Natural killer cell treated with Interleukin-12 subunit alpha and Interleukin-12 subunit beta and Interleukin-15 and Interleukin-18, amount 100 ng/mL, for 72 hours (primary cell): ENCODE results near the gene LRP1B. TPM values are rescaled to one million over a fixed set of nuclear protein-coding genes. Genes with fewer than 3 reads are reported as not detected.

Source experiments
- ATAC-seq, 2 donors: fragments of 150-1000 bp; cut with Tn5 transposase in 1 of 2; sonication (Bioruptor Pico), chemical (Tn5 transposase) in 1 of 2; 2 replicates each; pipeline ENCODE4 v1.10.0; 2021
- DNase-seq: peaks from one replicate; pipeline ENCODE4 v3.0.0; 2022; ENCODE audit warnings: low spot score
- H3K27ac Mint-ChIP-seq, 2 donors: 1 replicate in 1 of 2; 2 replicates in 1 of 2; pipeline ENCODE4 v1.8.0; 2022; ENCODE audit warnings: mixed read lengths in 2 of 2, mild to moderate bottlenecking in 1 of 2, moderate library complexity in 1 of 2
- H3K27me3 Mint-ChIP-seq, 2 donors: 1 replicate in 1 of 2; 2 replicates in 1 of 2; pipeline ENCODE4 v1.8.0; 2022; ENCODE audit warnings: mixed read lengths in 2 of 2
- H3K36me3 Mint-ChIP-seq: one replicate; pipeline ENCODE4 v1.8.0; 2022; ENCODE audit warnings: mixed read lengths
- H3K4me1 Mint-ChIP-seq, 2 donors: 1 replicate in 1 of 2; 2 replicates in 1 of 2; pipeline ENCODE4 v1.8.0; 2022; ENCODE audit warnings: low read depth in 2 of 2, mixed read lengths in 2 of 2, mild to moderate bottlenecking in 1 of 2
- H3K4me3 Mint-ChIP-seq: one replicate; pipeline ENCODE4 v1.8.0; 2022; ENCODE audit warnings: mixed read lengths
- H3K9me3 Mint-ChIP-seq: 2 replicates; pipeline ENCODE4 v1.8.0; 2022; ENCODE audit warnings: mixed read lengths
- total RNA-seq, 2 donors: library from RNA; stranded (reverse); gene quantifications; one replicate each; pipeline ENCODE4 v1.2.3, GENCODE V29; 2022

LRP1B gene
- total RNA-seq, 2 donors from 2014 or later = not detected

DNA sequence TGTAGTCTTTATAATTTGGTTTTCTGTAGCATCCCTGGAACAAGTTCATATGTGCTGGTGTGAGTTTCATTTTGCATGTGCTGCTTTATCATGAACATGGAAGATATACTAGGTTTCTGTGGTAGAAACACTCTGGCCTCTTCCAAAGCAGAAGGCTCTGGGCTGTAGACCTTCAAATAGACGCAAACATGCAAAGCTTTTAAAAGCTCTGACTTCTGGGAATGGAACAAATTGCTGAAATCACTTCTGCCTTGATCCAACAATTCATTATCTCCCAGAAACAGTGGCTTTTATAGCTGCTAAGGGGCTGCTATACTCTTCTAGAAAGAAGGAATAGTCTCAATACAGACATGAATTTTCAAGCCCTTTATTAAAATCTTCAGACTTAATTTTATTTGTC is 382.2 kb downstream of the LRP1B start:
- no peak overlapping the region for H3K4me3 Mint-ChIP-seq
- DNase-seq (no peak), ATAC-seq (no peak)
- no peaks in the 10 kb centered on the region for H3K4me1 Mint-ChIP-seq
- peaks cover 8% of the 10 kb centered on the region for H3K9me3 Mint-ChIP-seq
- H3K27me3 Mint-ChIP-seq = no peaks in the 10 kb centered on the region
- H3K27ac Mint-ChIP-seq = no peak overlapping the region
- H3K36me3 Mint-ChIP-seq = peaks cover 4% of the 10 kb centered on the region

DNA sequence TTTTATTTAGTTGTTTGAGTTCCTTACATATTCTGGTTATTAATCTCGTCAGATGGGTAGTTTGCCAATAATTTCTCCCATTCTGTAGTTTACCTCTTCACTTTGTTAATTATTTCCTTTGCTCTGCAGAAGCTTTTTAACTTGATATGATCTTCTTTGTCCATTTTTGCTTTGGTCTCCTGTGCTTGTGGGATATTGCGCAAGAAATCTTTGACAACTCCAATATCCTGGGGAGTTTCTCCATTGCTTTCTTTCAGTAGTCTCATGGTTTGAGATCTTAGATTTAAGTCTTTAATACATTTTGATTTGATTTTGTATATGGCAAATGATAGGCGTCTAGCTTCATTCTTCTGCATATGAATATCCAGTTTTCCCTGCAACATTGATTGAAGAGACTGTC is 389.2 kb downstream of the LRP1B start:
- Mint-ChIP-seq H3K36me3 (peaks cover 4% of the 10 kb centered on the region), H3K27ac (no peak overlapping the region), H3K4me3 (no peak overlapping the region), H3K4me1 (no peaks in the 10 kb centered on the region), H3K9me3 (peaks cover 9% of the 10 kb centered on the region), H3K27me3 (no peaks in the 10 kb centered on the region)
- ATAC-seq = no peak
- DNase-seq = no peak

DNA sequence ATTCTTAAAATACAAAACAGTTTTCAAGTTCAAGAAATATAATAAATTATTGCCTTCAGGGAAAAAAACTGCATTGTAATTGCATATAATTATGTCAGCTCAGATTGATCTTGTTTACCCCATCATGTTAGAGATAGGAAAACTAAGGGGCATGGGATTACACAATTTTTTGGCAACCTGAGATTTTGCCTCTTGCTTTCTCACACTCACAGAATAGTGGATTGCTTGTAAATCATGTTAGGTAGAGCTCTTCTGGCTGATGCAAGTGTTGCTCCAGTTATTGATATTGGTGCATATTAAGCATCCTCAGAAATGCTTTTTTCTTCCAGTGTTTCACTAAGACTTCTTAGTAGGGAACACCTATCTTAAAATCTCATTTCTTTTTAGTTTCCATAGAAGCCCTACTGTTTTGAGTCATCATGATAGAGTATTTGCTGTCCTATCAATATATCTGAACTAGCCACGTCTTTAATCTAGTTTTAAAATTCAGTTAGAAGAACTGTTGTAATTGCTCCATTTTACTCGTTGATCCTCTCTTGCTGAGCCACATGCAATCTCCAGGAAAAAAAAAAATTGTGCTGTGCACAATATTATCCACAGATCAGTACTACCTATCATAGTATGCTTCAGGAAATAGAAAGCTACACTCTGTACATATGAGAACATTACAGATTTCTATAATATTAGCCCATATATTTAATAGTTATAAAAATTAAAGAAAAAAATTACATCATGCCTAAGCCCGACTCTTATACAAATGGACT is 393.1 kb downstream of the LRP1B start:
- peaks cover 14% of the 10 kb centered on the region for H3K9me3 Mint-ChIP-seq
- H3K36me3 Mint-ChIP-seq = peaks cover 5% of the 10 kb centered on the region
- H3K27ac Mint-ChIP-seq = no peak overlapping the region
- DNase-seq (no peak), ATAC-seq (no peak)
- H3K4me3 Mint-ChIP-seq = no peak overlapping the region
- H3K27me3 Mint-ChIP-seq = no peaks in the 10 kb centered on the region
- no peaks in the 10 kb centered on the region for H3K4me1 Mint-ChIP-seq

DNA sequence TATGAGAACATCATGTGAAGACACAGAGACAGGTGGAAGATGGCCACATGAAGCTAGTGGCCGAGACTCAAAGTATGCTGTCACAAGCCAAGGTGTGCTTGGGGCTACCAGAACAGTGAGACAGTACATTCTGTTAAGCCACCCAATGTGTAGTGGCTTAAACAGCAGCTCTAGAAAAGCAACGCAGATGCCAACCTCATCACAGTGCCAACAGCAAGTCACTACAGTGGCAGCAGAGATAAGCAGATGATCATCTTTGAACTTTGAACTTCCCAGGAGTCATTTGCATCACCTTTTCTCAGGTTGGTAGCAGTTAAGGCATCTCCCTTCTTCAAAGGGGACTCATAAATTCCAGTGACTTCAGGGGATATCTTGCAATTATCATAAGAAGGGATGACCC is 394.4 kb downstream of the LRP1B start:
- ATAC-seq (no peak), DNase-seq (no peak)
- Mint-ChIP-seq H3K4me1 (no peaks in the 10 kb centered on the region), H3K27ac (no peak overlapping the region), H3K36me3 (peaks cover 5% of the 10 kb centered on the region), H3K27me3 (no peaks in the 10 kb centered on the region), H3K4me3 (no peak overlapping the region), H3K9me3 (peaks cover 19% of the 10 kb centered on the region)

DNA sequence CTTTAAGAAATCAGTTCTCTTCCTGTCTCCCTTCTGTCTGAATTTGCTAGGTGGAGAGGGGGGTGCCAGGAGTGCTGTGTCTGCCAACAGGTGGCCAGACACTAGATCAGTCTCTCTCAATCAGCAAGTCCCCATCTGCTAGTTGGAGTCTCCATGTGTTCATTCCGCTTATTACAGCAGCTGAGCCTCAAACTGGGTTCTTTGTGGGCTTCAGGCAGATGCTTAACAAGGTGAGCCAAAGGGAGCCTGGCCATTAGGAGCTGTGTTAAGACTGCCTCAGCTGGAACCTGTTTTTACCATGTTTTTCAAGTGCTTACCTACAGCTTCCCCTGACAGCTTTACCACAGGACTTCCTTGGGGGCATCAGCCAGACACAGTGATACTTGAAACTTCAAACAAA is 401.9 kb downstream of the LRP1B start:
- Mint-ChIP-seq H3K27ac (no peak overlapping the region), H3K4me1 (no peaks in the 10 kb centered on the region), H3K36me3 (peaks cover 5% of the 10 kb centered on the region), H3K9me3 (peaks cover 20% of the 10 kb centered on the region), H3K27me3 (no peaks in the 10 kb centered on the region), H3K4me3 (no peak overlapping the region)
- no peak for DNase-seq
- no peak for ATAC-seq

DNA sequence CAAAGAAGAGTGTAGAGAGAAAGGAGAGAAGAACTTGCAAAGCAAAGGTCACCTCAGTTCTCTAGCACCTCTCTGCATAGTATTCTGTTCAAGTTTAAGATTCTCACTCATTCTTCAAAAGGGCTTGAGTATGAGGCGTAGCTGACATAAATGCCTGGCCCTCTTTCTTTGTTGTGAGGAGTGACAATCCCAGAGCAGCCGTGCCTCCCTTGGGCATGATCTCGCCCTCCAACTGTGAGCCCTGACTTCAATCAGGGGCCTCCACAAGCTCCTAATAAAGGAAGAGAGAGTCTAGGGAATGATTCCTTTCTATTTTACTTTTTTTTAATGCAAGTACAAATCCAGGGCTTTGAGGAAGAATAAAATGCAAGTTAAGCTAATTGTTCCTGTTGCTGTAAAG is 402.7 kb downstream of the LRP1B start:
- H3K4me3 Mint-ChIP-seq = no peak overlapping the region
- no peaks in the 10 kb centered on the region for H3K27me3 Mint-ChIP-seq
- ATAC-seq (no peak), DNase-seq (no peak)
- peaks cover 15% of the 10 kb centered on the region for H3K9me3 Mint-ChIP-seq
- H3K27ac Mint-ChIP-seq = no peak overlapping the region
- H3K4me1 Mint-ChIP-seq = no peaks in the 10 kb centered on the region
- no peaks in the 10 kb centered on the region for H3K36me3 Mint-ChIP-seq

DNA sequence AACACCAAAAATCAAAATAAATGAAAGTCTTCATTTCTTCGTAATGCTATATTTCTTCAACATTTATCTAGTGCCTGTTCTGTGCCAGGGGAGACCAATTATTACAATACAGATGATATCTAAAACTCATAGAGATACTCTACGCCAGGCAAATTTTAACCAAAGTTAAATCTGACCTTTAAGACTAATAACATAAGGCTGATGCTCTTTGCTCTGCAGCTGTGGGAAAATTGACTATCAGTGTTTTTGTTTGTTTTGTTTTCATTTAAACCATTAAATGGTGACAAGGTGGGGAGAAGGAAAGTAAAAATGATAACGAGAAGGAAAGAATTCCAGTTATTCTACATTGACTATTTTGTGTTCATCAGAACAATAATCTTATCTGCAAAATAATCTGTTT is 406.4 kb downstream of the LRP1B start:
- DNase-seq (no peak), ATAC-seq (no peak)
- Mint-ChIP-seq H3K4me1 (no peaks in the 10 kb centered on the region), H3K27ac (no peak overlapping the region), H3K36me3 (no peaks in the 10 kb centered on the region), H3K27me3 (no peaks in the 10 kb centered on the region), H3K4me3 (no peak overlapping the region), H3K9me3 (peaks cover 9% of the 10 kb centered on the region)

DNA sequence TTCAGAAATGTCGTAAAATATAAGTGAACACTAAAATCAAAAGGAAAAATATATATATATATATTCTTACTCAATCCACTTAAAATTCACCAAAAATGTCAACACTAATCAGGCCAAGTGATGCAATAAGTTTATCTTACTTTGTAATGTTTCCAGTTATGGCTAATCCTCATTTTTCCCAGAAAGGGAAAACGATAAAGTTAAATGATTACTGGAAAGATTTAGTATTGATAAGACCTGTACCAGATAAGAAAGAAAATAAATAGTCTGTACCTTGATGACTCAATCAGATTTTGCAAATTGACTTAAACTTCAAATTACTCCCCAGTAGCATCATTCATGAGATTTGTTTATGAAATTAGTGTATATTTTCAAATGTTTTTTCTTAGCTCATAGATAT is 407.0 kb downstream of the LRP1B start:
- Mint-ChIP-seq H3K36me3 (no peaks in the 10 kb centered on the region), H3K9me3 (peaks cover 9% of the 10 kb centered on the region), H3K4me3 (no peak overlapping the region), H3K27me3 (no peaks in the 10 kb centered on the region), H3K27ac (no peak overlapping the region), H3K4me1 (no peaks in the 10 kb centered on the region)
- ATAC-seq (no peak), DNase-seq (no peak)

DNA sequence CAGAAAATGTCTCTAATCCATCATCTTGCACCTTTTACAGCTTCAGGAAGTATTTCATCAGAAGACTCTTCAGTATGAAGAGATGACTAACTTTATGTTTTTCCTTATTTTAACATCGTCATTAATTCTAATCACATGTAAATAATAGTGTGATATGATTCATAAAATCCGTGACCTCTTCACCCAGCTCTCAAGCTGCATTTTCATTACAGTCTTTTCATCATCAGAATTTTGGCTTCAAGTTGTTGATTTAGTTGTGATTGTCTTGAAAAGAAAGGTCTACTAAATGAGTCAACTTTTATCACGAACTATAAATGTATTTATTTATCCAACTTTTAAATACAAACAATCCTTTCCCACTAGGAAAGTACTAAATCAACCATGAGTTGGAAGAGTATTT is 410.3 kb downstream of the LRP1B start:
- Mint-ChIP-seq H3K9me3 (peaks cover 8% of the 10 kb centered on the region), H3K36me3 (no peaks in the 10 kb centered on the region), H3K4me1 (no peaks in the 10 kb centered on the region), H3K27me3 (no peaks in the 10 kb centered on the region), H3K4me3 (no peak overlapping the region), H3K27ac (no peak overlapping the region)
- no peak for DNase-seq
- no peak for ATAC-seq

DNA sequence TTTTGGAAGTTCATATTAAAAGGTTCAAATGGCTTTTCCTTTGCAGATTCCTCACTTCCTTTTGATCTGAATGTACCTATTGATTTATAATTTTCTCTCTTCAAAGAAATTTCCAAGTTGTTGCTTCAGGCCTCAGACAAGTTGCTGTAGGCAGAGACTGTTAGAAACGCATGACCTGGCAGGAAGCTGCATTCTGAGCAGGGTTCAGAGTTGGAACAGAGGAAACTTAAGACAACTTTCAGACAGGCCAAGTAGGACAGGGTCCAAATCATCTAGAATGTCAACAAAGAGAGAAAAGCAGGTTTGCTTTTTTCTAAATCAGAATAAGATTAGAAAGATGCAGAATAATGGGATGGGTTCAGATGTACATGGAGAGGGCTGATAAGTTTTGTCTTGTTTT is 416.3 kb downstream of the LRP1B start:
- H3K36me3 Mint-ChIP-seq = no peaks in the 10 kb centered on the region
- ATAC-seq = no peak
- DNase-seq = no peak

DNA sequence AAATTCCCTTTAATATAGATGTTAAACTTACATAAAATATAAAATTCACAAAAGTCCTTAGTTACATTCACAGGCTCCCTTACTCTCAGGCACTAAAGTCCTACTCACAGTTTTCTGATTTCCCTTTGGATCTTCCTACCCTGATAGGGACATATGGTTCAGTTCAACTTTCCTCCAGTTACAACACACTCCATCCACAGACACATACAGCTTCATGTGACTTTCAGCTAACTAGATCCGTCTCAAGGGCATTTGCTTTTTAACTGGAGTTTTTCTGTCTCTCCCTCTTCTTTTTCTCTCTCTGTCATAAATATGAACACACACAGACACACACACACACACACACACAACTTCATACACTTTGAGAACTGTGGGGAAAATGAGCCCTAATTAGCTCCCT is 419.2 kb downstream of the LRP1B start:
- Mint-ChIP-seq H3K27ac (no peak overlapping the region), H3K36me3 (no peaks in the 10 kb centered on the region), H3K4me1 (no peaks in the 10 kb centered on the region), H3K9me3 (peaks cover 10% of the 10 kb centered on the region), H3K4me3 (no peak overlapping the region), H3K27me3 (no peaks in the 10 kb centered on the region)
- DNase-seq = no peak
- no peak for ATAC-seq

More for the DNA sequence above, 416.3 kb downstream of the LRP1B start:
- Mint-ChIP-seq H3K27me3 (no peaks in the 10 kb centered on the region), H3K9me3 (peaks cover 10% of the 10 kb centered on the region), H3K27ac (no peak overlapping the region), H3K4me1 (no peaks in the 10 kb centered on the region), H3K4me3 (no peak overlapping the region)

DNA sequence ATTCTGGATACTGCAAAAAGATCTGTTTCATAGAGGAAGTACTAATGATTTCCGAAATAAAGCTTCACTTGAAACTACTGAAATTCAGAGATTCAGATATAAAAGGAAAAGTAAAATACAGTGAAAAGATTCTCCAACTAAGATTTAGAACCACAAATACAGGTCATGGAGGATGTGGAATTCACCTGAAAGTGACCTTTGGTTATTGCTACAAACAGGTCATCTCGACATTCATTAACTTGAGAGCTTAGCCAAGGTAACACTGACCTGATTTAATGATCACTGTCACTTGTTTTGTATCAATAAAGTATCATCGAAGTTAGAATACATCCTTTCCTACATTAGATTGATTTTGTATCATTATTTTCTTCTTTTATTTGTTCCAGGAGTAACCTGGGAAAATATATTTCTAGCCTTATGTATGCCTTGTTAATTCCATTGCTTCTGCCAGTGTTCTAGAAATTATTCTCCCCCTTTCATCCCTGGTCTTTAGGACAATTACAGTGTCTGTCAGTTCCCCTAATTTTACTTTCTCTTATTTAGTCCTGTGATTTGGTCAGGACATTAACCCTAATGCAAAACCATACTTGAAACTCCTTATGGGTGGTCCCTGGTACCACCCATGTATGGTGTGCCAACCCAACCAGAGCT is 420.1 kb downstream of the LRP1B start:
- H3K9me3 Mint-ChIP-seq = peaks cover 16% of the 10 kb centered on the region
- no peaks in the 10 kb centered on the region for H3K27me3 Mint-ChIP-seq
- DNase-seq = no peak

DNA sequence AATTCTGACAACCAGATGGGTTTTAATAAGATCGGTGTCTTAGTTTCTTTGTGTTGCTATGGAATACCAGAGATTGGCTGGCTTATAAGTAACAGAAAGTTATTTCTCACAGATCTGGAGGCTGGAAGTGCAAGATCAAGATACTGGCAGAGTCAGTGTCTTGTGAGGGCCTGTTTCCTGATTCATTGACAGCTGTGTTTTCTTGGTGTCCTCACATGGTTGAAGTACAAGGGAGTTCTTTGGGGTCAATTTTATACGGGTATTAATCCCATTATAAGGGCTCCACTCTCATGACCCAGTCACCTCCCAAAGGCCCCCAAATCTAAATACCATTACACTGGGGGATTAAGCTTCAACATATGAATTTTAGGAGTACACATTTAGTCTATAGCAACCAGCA is 421.1 kb downstream of the LRP1B start:
- H3K9me3 Mint-ChIP-seq = peaks cover 16% of the 10 kb centered on the region
- no peak for DNase-seq
- ATAC-seq = no peak
- H3K36me3 Mint-ChIP-seq = no peaks in the 10 kb centered on the region
- H3K4me3 Mint-ChIP-seq = no peak overlapping the region
- H3K27ac Mint-ChIP-seq = no peak overlapping the region
- no peaks in the 10 kb centered on the region for H3K27me3 Mint-ChIP-seq
- no peaks in the 10 kb centered on the region for H3K4me1 Mint-ChIP-seq

More for the DNA sequence above, 420.1 kb downstream of the LRP1B start:
- H3K36me3 Mint-ChIP-seq = no peaks in the 10 kb centered on the region
- no peak overlapping the region for H3K4me3 Mint-ChIP-seq
- no peak for ATAC-seq
- no peaks in the 10 kb centered on the region for H3K4me1 Mint-ChIP-seq
- no peak overlapping the region for H3K27ac Mint-ChIP-seq

DNA sequence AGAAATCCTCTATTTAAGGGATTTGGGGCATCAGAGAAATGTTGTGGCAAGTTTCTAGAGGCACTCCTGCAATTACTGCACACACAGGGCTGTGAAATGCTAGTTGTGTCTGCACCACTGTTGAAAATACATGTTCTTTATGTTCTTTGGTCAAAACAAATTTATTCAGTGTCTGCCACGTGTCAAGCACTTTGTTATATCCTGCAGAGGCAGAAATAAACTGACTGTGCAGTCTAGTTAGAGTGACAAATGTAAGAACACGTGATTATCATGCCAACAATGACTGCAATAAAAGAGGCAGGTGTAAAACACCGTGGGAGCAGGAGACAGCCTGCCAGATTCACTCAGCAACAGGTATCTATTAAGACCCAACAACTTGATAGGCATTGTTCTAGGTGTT is 423.3 kb downstream of the LRP1B start:
- Mint-ChIP-seq H3K27ac (no peak overlapping the region), H3K36me3 (peaks cover 4% of the 10 kb centered on the region), H3K4me3 (no peak overlapping the region), H3K27me3 (no peaks in the 10 kb centered on the region), H3K4me1 (no peaks in the 10 kb centered on the region), H3K9me3 (peaks cover 17% of the 10 kb centered on the region)
- ATAC-seq = no peak
- DNase-seq = no peak

DNA sequence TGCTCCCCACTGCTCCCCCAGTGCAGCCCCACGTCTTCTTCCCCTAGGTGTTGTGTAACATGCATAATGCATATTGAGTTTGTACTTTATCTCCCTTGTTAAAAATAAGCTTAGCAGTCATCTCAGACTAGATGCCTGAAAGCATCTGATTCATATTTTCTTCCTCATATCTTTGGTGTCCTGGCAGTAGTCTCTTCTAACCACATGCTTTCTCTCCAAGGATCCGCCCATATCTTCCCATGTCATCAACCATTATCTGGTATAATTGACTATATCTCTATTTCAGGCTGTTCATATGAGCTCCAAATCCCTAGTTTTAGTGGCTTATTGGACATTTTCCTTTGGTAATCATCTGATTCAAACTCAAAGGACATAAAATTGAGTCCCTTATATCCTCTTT is 426.3 kb downstream of the LRP1B start:
- Mint-ChIP-seq H3K27me3 (no peaks in the 10 kb centered on the region), H3K4me1 (no peaks in the 10 kb centered on the region), H3K27ac (no peak overlapping the region), H3K36me3 (peaks cover 4% of the 10 kb centered on the region), H3K9me3 (peaks cover 24% of the 10 kb centered on the region), H3K4me3 (no peak overlapping the region)
- ATAC-seq (no peak), DNase-seq (no peak)
